Stimulated activated CD8-positive, alpha-beta memory T cell treated with anti-CD3 and anti-CD28 coated beads, Interleukin-12 subunit alpha, Interleukin-12 subunit beta, amount 100 ng/mL, for 4 hours (primary cell): Measurements from ENCODE around the gene ZKSCAN7.
"Not testable (repeated sequence)": the region's sequence is repeated elsewhere in the genome, so short reads cannot be mapped to it uniquely, and the experiment has no call there.

Source experiments
- DNase-seq: peaks from one replicate; pipeline ENCODE4 v3.0.0-alpha.2; 2020; ENCODE audit warnings: low read depth

Gene ZKSCAN7

DNA sequence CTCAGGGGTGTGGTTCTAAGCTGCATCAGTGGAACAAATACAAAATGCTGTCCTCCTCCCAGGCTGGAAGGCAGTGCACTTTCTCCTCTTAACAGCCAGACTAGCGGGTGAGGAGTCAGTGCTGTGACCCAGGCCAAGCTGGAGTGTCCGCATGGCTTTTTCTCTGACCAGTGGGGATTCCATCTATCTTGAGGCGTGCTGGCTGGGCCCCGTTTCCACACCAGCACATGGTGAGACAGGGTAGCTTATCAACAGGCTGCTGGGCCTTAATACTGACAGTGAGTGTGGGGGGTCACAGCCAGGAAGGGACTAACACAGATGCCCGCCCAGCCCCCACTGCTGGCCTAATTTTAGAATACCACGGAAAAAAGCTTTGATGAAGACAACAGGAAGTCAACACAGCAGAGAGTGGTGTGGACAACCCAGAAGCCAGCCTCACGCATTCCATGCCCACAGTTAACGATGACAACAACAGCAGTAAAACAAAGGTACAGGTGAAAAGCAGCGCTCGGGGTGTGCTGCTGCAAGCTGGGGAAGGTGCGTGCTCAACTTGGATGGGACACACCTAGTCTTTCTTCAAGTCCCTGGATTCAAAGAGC lies 22.5 kb downstream of the ZKSCAN7 start:
- DNase-seq = not testable (repeated sequence)

DNA sequence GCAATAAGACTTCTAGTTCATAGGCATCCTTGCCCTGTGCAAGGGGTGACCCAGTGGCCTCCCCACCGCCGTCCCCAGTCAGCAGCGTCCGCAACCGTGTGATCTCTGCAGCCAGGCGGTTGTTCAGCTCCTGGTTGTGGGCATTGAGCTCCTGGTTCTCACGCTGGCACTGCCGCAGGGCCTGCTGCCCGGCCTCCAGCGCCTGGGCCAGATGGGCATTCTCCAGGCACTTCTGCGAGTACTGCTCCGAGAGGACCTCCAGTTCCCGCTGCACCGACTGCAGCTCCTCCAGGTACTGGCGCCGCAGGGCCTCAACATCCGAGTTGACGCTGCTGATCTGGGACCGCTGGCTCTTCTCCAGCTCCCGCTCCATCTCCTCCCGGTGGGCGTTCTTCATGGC lies 23.3 kb downstream of the ZKSCAN7 start:
- not testable (repeated sequence) for DNase-seq

DNA sequence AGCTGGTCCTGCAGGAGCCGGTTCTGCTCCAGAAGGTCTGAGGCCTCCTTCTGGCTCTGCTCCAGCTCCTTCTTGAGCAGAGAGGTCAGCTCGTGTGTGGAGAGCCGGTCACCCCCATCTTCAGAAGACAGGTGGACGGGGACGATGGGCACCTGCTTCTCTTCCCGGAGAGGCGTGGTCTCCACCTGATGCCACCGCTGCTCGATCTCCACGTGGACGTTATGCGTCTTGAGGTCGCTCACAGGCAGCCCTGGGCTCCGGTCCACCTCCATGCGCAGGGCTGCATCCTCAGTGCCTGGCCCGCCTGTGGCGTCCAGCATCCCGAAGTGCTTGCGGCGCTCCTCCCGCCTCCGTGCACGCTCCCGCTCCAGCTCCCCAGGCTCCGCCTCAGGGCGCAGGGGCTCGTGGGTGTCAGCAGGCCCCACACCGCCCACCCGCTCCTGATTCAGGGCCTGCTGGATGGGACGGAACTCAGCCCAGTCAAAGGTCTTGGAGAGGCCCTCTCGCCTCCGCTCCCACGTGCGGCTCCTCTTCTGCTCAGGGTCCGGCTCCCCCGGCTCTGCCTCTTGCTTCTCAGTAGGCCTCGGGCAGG lies 24.0 kb downstream of the ZKSCAN7 start:
- not testable (repeated sequence) for DNase-seq

DNA sequence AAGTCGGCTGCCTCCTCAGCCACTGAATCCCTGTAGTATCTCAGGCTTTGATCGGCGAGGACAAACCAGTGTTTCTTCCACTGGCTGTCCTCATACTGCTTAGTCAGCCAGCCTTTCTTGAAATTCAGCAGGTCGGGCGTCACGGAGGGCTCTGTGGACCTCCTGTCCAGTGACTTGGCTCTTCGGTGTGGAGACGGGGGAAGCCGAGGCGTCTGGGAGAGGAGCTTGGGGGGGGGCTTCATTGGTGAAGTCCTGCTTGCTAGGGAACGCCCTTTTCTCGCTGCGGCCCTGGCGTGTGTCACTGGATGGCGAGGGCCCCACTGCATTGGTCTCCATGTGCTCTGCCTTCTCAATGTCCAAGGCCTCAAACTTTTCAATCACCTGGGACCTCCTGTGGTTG lies 24.8 kb downstream of the ZKSCAN7 start:
- DNase-seq = not testable (repeated sequence)

DNA sequence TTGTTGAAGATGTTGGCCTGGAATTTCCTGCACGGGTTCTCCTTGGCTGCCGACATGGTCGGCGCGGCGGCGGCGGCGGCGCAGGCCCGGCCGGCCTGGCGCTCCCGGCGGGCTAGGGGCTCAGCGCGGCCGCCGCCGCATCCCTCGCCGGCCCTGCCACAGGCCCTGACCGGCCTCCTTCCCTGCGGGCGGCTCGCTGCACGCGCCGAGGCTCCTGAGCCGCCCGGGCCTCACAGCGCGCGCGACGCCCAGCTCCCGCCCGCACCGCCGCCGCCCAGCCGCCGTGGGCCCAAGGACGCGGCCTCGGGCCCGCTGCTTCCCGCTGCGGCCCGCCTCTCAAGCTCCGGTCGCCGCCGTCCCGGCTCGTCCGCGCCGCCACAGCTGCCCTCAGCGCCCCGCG lies 26.0 kb downstream of the ZKSCAN7 start:
- not testable (repeated sequence) for DNase-seq

DNA sequence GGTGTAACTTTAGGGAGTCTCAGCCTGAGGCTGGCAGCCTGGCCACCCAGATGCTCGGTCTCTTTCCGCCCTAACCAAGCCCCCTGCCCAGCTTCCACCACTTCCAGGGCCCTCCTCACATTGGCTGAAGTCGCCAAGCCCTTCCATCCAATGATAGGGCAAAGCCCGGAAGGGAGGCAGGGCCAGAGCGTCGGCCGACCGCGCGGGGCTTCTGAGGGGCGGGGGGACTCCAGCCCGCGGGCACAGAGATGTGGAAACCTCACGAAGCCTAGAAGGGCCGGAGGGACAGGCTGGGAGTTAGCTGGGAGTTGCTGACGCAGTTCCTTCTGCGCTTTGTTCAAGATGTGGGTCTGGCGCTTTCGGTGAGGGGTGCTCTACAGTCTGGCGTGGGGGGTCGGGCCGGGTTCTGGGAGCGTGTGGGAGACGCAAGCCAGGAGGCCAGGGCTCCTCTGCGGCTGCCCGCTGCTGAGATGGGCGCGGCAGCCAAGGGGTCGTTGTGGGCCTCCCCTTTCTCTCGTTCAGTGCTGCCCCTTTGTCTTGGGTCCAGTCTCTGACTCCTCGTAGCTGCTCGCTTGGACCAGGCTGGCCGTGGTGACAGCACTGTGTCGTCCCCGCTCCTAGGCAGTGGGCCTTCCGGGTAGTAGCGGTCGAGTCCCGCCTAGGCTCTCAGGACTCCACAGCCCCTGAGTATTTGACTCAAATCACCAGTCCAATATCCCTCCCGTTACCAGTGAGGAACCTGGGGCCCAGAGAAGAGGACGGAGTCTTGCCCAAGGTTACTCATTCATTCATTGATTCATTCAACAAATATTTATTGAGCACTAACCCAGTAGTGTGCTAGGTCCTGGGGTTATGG lies 29.9 kb downstream of the ZKSCAN7 start, which contains the start of gene ZNF660:
Gene ZNF660, plus strand, starts transcription at position 319 of the 856 bp plus-strand sequence. CDS start 9,230 bp downstream, outside the sequence.
- no peak for DNase-seq

DNA sequence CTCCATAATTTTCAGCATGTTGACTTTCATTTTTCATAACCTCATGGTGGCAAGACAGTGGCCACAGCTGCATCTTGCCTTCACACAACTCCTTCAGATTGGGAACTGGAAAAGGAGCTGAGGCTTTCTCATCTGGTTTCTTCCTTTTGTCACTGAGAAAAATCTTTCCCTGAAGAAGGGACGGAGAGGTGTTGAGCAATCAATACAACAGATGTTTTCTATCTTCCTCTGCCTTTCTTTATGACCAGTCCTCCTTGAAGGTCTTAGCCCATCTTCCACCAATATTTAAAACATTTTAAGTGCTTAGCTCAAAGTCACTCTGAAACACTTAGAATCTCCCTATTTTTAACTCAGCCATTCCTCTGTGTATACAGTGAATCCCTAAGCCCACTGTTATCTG lies 41.6 kb downstream of the ZKSCAN7 start:
- DNase-seq = no peak

DNA sequence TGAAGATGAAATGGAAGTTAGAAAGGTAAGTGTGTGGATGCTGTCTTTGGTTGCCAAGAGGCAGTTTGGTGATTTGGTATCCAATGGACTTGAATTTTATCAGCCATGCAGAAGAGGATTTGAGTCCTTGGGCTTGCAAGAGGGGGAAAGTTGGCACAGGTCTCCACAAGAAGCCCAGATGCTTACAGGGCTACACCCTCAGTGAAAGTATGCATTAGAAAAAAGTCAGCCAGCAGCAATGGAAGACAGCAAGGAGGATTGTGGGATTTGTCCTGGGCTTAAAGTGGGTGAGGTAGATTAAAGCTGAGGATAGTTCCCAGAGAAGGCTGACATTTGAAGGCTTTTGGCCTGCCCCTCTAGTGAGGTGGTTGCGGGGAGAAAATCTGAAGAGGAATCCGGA lies 46.8 kb downstream of the ZKSCAN7 start:
- DNase-seq = no peak

DNA sequence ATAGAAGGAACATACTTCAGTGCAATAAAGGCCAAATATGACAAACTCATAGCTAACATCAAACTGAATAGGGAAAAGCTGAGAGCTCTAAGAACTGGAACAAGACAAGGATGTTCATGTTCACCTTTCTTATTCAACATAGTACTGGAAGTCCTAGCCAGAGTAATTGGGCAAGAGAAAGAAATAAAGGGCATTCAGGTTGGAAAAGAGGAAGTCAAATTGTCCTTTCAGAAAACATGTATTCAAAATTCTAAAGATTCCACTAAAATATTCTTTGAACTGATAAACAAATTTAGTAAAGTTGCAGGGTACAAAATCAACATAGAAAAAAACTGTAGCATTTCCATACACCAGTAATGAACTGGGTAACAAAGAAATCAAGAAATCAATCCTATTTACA lies 57.7 kb downstream of the ZKSCAN7 start:
- DNase-seq = no peak
